Measurements from ENCODE around the gene XPO5. TPM values are rescaled to one million over a fixed set of nuclear protein-coding genes. Genes with fewer than 3 reads are reported as not detected.

XPO5 gene
- total RNA-seq, 1 experiment from 2014 or later: 77.4 TPM

GRCh38 chr6:43491750-43492661, 83.8 kb downstream of the XPO5 start:
- Histone ChIP-seq H3K27me3 (ENCODE audit: insufficient read depth, low read length) (no peaks in the 10 kb centered on the region), H2AFZ (ENCODE audit: low read depth, low read length, poor library complexity, severe bottlenecking) (no peak overlapping the region), H3K36me3 (ENCODE audit: control insufficient read depth in 1 of 2, insufficient read depth in 2 of 2, low read length in 2 of 2) (no peaks in the 10 kb centered on the region; a peak in 1 of 4 replicates), H4K20me1 (ENCODE audit: insufficient read depth) (no peaks in the 10 kb centered on the region), H3K9me2 (ENCODE audit: insufficient read depth) (no peaks in the 10 kb centered on the region), H3K9ac (ENCODE audit: low read length) (0 out of 2 replicates have a peak overlapping the region, but pooled peaks have one; percentile 14), H3K9me3 (ENCODE audit: control insufficient read depth in 1 of 2, insufficient read depth in 1 of 2, low read depth in 1 of 2, low read length in 2 of 2) (no peaks in the 10 kb centered on the region), H3K4me1 (ENCODE audit: control insufficient read depth in 1 of 2, insufficient read depth in 2 of 2, low read length in 2 of 2) (peaks cover 25 to 50% of the 10 kb centered on the region in 2 experiments), H3K27ac (ENCODE audit: low read depth, low read length) (no peak overlapping the region), H3K79me2 (ENCODE audit: insufficient read depth, low read length) (peaks cover 53% of the 10 kb centered on the region), H3K4me2 (ENCODE audit: low read length) (peak overlapping the region; percentile 45), H3K4me3 (replicated peaks in 1 of 2; ENCODE audit: low read depth in 1 of 2, low read length in 2 of 2) (no peak overlapping the region)
- TF ChIP-seq EGR1 (IDR thresholded peaks at IDR 0.05; ENCODE audit: low read depth): no peak
- TF ChIP-seq TCF7L2 (IDR thresholded peaks at IDR 0.05; ENCODE audit: borderline replicate concordance, extremely low read depth, insufficient read depth, insufficient read length): no peak
- TF ChIP-seq ELF1 (IDR thresholded peaks at IDR 0.05; ENCODE audit: borderline replicate concordance, low read depth): no peak
- no peak for TF ChIP-seq ZNF274 (IDR thresholded peaks at IDR 0.05; ENCODE audit: low read depth, low read length)
- TF ChIP-seq POLR2A (IDR thresholded peaks at IDR 0.05; ENCODE audit: borderline replicate concordance, extremely low read depth, insufficient read depth, insufficient read length): no peak
- TF ChIP-seq, protein P1, sequence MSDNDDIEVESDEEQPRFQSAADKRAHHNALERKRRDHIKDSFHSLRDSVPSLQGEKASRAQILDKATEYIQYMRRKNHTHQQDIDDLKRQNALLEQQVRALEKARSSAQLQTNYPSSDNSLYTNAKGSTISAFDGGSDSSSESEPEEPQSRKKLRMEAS (IDR thresholded peaks at IDR 0.05): no peak; the same call in 1 of the 2 replicates
- TF ChIP-seq EZH2 (IDR thresholded peaks at IDR 0.05): no peak
- no peak for TF ChIP-seq YY1 (IDR thresholded peaks at IDR 0.05; ENCODE audit: extremely low read depth, insufficient replicate concordance, low read depth, low read length)
- CTCF ChIA-PET: interaction anchor here (1.7 to 2.0 kb wide), 2 partner anchors 14 to 35 kb away, joined by 6 to 7 read pairs; no protein-coding TSS in a partner anchor
- DNase-seq (ENCODE audit: low read depth, low spot score) (no peak), ATAC-seq (no peak)
- intact Hi-C loops (cut with micrococcal nuclease): no loop called here
- RAD21 ChIA-PET (ENCODE audit: low non-redundant PET in 1 of 2, low total read pairs in 2 of 2, uncharacterized antibody in 2 of 2, unreplicated experiment in 2 of 2): interaction anchor here in 1 of 2 experiments (0.5 kb wide), 1 partner anchor 529 kb away, joined by 6 read pairs; no protein-coding TSS in a partner anchor
- POLR2A ChIA-PET: interaction anchor here (0.6 to 0.7 kb wide), 2 partner anchors 14 to 18 kb away, joined by 3 read pairs; partner anchors contain the start of gene LRRC73
- BruUV-seq (replicated peaks): no TSS peak

Data from HCT116 (cell line).